Measurements from ENCODE around the gene SRSF9. TPM values are rescaled to one million over a fixed set of nuclear protein-coding genes. Genes with fewer than 3 reads are reported as not detected.

The SRSF9 gene
- total and polyA plus RNA-seq, 2 of the 13 experiments (the other 11 are each of a cell fraction or from before 2014, with no cell fraction given) = 125 to 144 TPM

DNA sequence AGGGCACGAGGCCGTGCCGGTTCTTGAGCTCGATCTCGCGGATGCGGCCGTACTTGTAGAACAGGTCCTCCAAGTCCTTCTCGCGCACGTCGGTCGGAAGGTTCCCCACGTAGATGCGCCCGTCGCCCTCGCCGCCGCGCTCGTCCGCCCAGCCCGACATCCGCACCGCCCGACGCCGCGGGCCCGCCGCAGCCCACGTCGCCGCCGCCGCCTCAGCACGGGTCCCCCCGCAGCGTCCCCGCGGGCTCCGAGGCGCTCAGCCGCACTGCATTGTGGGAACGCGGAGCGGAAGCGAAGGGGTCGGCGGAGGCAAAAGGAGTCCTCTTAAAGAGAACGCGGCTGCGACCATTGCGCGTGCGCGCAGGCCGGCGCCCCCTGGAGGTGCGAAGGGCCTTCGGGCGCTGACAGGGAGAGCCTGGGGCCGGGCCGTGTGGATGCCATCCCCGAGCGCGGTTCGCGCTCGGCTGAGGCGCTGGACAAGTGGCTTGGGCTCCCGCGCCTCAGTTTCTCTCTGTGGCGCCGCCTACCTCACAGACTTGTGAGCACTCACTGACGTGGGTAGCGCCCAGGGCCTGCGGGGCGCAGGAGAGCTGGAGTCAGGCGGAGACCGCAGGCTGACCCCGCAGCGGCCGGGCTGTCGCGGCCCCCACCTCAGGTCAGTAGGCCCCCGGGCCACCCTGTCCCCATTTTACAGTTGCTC lies at the start of gene SRSF9 (continued):
- TF ChIP-seq, protein P1, sequence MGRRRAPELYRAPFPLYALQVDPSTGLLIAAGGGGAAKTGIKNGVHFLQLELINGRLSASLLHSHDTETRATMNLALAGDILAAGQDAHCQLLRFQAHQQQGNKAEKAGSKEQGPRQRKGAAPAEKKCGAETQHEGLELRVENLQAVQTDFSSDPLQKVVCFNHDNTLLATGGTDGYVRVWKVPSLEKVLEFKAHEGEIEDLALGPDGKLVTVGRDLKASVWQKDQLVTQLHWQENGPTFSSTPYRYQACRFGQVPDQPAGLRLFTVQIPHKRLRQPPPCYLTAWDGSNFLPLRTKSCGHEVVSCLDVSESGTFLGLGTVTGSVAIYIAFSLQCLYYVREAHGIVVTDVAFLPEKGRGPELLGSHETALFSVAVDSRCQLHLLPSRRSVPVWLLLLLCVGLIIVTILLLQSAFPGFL (CRISPR knock-in tag; IDR thresholded peaks at IDR 0.05) = no peak
- TF ChIP-seq, protein P2, sequence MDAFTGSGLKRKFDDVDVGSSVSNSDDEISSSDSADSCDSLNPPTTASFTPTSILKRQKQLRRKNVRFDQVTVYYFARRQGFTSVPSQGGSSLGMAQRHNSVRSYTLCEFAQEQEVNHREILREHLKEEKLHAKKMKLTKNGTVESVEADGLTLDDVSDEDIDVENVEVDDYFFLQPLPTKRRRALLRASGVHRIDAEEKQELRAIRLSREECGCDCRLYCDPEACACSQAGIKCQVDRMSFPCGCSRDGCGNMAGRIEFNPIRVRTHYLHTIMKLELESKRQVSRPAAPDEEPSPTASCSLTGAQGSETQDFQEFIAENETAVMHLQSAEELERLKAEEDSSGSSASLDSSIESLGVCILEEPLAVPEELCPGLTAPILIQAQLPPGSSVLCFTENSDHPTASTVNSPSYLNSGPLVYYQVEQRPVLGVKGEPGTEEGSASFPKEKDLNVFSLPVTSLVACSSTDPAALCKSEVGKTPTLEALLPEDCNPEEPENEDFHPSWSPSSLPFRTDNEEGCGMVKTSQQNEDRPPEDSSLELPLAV (CRISPR knock-in tag; conservative IDR thresholded peaks at IDR 0.05; ENCODE audit: low read depth) = no peak
- no peak for TF ChIP-seq NCOR1 (IDR thresholded peaks at IDR 0.05; ENCODE audit: borderline replicate concordance, low read length)
- TF ChIP-seq, protein P3, sequence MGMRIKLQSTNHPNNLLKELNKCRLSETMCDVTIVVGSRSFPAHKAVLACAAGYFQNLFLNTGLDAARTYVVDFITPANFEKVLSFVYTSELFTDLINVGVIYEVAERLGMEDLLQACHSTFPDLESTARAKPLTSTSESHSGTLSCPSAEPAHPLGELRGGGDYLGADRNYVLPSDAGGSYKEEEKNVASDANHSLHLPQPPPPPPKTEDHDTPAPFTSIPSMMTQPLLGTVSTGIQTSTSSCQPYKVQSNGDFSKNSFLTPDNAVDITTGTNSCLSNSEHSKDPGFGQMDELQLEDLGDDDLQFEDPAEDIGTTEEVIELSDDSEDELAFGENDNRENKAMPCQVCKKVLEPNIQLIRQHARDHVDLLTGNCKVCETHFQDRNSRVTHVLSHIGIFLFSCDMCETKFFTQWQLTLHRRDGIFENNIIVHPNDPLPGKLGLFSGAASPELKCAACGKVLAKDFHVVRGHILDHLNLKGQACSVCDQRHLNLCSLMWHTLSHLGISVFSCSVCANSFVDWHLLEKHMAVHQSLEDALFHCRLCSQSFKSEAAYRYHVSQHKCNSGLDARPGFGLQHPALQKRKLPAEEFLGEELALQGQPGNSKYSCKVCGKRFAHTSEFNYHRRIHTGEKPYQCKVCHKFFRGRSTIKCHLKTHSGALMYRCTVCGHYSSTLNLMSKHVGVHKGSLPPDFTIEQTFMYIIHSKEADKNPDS (CRISPR knock-in tag; IDR thresholded peaks at IDR 0.05) = no peak
- TF ChIP-seq ZBTB3 (CRISPR knock-in tag; IDR thresholded peaks at IDR 0.05; ENCODE audit: borderline replicate concordance, low read depth) = no peak
- no peak for TF ChIP-seq ZNF850 (CRISPR knock-in tag; conservative IDR thresholded peaks at IDR 0.05)
- TF ChIP-seq ZNF274 (CRISPR knock-in tag; IDR thresholded peaks at IDR 0.05) = peak; percentile 78; the same call in 1 of the 2 replicates
- TF ChIP-seq REL (CRISPR knock-in tag; conservative IDR thresholded peaks at IDR 0.05) = no peak
- no peak for TF ChIP-seq ZNF530 (CRISPR knock-in tag; IDR thresholded peaks at IDR 0.05; ENCODE audit: low read depth)
- no peak; the same call in 1 of the 2 replicates for TF ChIP-seq ZNF414 (CRISPR knock-in tag; IDR thresholded peaks at IDR 0.05)
- TF ChIP-seq ZNF678 (CRISPR knock-in tag; IDR thresholded peaks at IDR 0.05) = no peak
- peak; percentile 58; the same call in 1 of the 2 replicates for TF ChIP-seq ZSCAN12 (CRISPR knock-in tag; IDR thresholded peaks at IDR 0.05)
- peak; percentile 38; the same call in 1 of the 2 replicates for TF ChIP-seq ZNF275 (CRISPR knock-in tag; IDR thresholded peaks at IDR 0.05; ENCODE audit: borderline replicate concordance)
- TF ChIP-seq SMAD1 (CRISPR knock-in tag; IDR thresholded peaks at IDR 0.05; ENCODE audit: borderline replicate concordance, low read depth) = peak; percentile 69; the same call in 1 of the 2 replicates
- TF ChIP-seq TOPORS (CRISPR knock-in tag; IDR thresholded peaks at IDR 0.05) = peak; percentile 77; the same call in 1 of the 2 replicates
- no peak for TF ChIP-seq TCF12 (IDR thresholded peaks at IDR 0.05)
- TF ChIP-seq TCF12 (CRISPR knock-in tag; IDR thresholded peaks at IDR 0.05) = no peak
- no peak for TF ChIP-seq ZIK1 (CRISPR knock-in tag; IDR thresholded peaks at IDR 0.05; ENCODE audit: borderline replicate concordance, low read depth)
- TF ChIP-seq ATRX (CRISPR knock-in tag; IDR thresholded peaks at IDR 0.05; ENCODE audit: borderline replicate concordance) = no peak
- TF ChIP-seq ZNF263 (CRISPR knock-in tag; IDR thresholded peaks at IDR 0.05) = 0 out of 2 replicates have a peak, but pooled peaks have one; percentile 36
- TF ChIP-seq, protein P4, sequence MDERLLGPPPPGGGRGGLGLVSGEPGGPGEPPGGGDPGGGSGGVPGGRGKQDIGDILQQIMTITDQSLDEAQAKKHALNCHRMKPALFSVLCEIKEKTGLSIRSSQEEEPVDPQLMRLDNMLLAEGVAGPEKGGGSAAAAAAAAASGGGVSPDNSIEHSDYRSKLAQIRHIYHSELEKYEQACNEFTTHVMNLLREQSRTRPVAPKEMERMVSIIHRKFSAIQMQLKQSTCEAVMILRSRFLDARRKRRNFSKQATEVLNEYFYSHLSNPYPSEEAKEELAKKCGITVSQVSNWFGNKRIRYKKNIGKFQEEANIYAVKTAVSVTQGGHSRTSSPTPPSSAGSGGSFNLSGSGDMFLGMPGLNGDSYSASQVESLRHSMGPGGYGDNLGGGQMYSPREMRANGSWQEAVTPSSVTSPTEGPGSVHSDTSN (CRISPR knock-in tag; IDR thresholded peaks at IDR 0.05) = peak; percentile 16; the same call in 1 of the 2 replicates

Data from HepG2 (cell line).